Uterus (tissue), 4 donors: ENCODE data around the gene SPATA20. TPM values are rescaled to one million over a fixed set of nuclear protein-coding genes. Genes with fewer than 3 reads are reported as not detected.

Source experiments
- DNase-seq, 2 donors: peaks; one replicate each; pipeline ENCODE4 v3.0.0-alpha.2; 2019 to 2020
- H3K27ac ChIP-seq, 2 donors: fragments of 200-600 bp; sonication (generic); 1 replicate in 1 of 2; 2 replicates in 1 of 2; pipeline ENCODE4 v1.5.1; 2016 to 2018
- H3K27me3 ChIP-seq, 2 donors: fragments of 200-600 bp; sonication (generic); one replicate each; pipeline ENCODE4 v1.5.1; 2018 to 2019; ENCODE audit warnings: control low read depth in 1 of 2
- H3K36me3 ChIP-seq, 2 donors: fragments of 200-600 bp; sonication (generic); one replicate each; pipeline ENCODE4 v1.5.1; 2019; ENCODE audit warnings: control low read depth in 1 of 2
- H3K4me1 ChIP-seq, 2 donors: fragments of 200-600 bp; sonication (generic); one replicate each; pipeline ENCODE4 v1.5.1; 2018 to 2019; ENCODE audit warnings: control low read depth in 1 of 2
- H3K4me3 ChIP-seq, 2 donors: fragments of 200-600 bp; sonication (generic); 1 replicate in 1 of 2; 2 replicates in 1 of 2; pipeline ENCODE4 v1.5.1; 2018 to 2019; ENCODE audit warnings: mild to moderate bottlenecking in 1 of 2
- H3K9me3 ChIP-seq, 2 donors: fragments of 200-600 bp; sonication (generic); one replicate each; pipeline ENCODE4 v1.5.1; 2019; ENCODE audit warnings: control low read depth in 1 of 2
- POLR2A ChIP-seq, 2 donors: fragments of 450-650 bp; IDR thresholded peaks; one replicate each; pipeline ENCODE4 v1.6.1; 2016; ENCODE audit warnings: antibody characterized with exemption in 2 of 2, mild to moderate bottlenecking in 1 of 2, moderate library complexity in 1 of 2
- intact Hi-C: fragments of 100-400 bp; cut with DNase I; formaldehyde crosslinking; loops from one replicate; pipeline ENCODE4 v1.15.1; 2023; ENCODE audit warnings: low total_unique reads
- total RNA-seq, 4 donors: library from RNA; depleted of rRNA in 3 of 4; stranded (reverse); fragments of >200 nt in 3 of 4; gene quantifications; one replicate each; pipeline versions ENCODE4 v1.1.0 to v1.2.4, GENCODE V29; 2014 to 2023
- TF ChIP-seq, protein P1 (sequence below), 4 experiments: fragments of 200-600 bp in 2 of 4; fragments of 450-650 bp in 2 of 4; sonication (generic) in 2 of 4; IDR thresholded peaks; one replicate each; pipeline ENCODE4 v1.5.1; 2016 to 2019; ENCODE audit warnings: antibody characterized with exemption in 4 of 4, mild to moderate bottlenecking in 2 of 4, moderate library complexity in 1 of 4
- donor health status: DM: yes; HTN: yes; CAD: no.

Gene SPATA20
- total RNA-seq, 4 donors from 2014 or later, result 39.7 to 57.2 (median 46.2) TPM

DNA sequence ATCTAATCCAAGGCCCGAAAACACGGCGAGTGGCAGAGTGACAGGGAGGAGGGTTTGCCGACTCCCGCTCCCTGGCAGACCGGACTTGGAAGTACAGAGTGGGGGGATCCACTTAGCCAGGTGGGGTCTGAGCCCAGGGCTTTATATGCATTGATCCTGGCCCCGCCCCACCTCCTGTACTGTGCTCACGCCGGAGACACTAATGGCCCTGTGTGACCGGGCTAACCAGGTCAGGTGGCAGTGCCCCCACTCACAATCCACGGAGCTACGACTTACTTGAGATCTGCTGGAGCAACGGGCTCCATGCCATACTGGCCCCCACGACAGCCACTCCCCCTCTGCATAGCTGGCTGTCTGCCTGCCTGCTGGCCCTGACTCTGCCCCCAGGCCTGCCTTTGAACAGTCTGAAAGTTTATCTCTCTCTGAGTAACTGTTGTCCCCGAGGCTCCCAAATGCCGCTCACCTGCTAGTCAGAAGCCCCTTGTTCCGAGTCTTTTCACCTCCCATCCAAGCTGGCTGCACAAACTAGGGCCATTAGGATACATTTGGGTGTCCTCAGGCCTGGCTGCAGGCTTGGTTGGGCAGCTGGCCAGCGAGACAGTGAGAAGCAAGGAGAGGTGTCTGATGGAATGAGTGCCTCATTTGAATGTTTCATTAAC lies 41.5 kb downstream of the SPATA20 start:
- intact Hi-C loops, result no loop called here
- H3K4me1 ChIP-seq, result peaks cover 0 to 12% of the 10 kb centered on the region in 2 donors
- no peak for DNase-seq
- no peak overlapping the region for H3K27ac ChIP-seq
- TF ChIP-seq, protein P1, sequence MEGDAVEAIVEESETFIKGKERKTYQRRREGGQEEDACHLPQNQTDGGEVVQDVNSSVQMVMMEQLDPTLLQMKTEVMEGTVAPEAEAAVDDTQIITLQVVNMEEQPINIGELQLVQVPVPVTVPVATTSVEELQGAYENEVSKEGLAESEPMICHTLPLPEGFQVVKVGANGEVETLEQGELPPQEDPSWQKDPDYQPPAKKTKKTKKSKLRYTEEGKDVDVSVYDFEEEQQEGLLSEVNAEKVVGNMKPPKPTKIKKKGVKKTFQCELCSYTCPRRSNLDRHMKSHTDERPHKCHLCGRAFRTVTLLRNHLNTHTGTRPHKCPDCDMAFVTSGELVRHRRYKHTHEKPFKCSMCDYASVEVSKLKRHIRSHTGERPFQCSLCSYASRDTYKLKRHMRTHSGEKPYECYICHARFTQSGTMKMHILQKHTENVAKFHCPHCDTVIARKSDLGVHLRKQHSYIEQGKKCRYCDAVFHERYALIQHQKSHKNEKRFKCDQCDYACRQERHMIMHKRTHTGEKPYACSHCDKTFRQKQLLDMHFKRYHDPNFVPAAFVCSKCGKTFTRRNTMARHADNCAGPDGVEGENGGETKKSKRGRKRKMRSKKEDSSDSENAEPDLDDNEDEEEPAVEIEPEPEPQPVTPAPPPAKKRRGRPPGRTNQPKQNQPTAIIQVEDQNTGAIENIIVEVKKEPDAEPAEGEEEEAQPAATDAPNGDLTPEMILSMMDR (IDR thresholded peaks at IDR 0.05), result no peak
- no peak for TF ChIP-seq POLR2A (IDR thresholded peaks at IDR 0.05)
- no peaks in the 10 kb centered on the region for H3K36me3 ChIP-seq
- H3K9me3 ChIP-seq, result no peaks in the 10 kb centered on the region
- H3K4me3 ChIP-seq, result no peak overlapping the region
- no peaks in the 10 kb centered on the region for H3K27me3 ChIP-seq

DNA sequence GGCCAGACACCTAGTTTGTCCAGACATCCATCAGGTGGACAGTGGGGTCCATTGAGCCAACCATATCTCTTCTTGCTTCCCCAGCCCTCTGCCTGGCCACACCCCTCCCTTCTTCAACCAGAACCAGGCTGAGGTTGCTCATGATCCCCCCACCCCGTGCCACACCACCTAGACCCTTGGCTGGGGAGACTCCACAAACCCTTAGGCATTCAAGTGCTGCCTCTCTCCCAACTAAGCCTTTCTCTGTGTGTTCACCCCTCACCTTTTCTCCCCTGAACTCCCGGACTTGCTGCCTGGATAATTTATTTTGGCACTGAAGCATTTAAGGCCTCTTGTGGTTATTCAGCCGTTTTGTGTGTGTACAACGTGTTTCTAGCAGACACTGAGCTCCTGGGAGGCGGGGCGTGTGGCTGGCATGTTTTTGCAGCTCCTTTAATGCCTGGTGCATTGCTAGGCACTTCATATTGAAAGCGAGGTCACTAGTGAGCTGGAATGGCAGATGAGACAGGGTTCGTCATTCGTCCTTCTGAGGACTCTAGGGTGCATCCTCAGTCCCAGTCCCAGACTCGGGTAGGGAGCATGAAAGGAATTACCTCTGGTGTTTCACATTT lies 42.2 kb downstream of the SPATA20 start:
- Histone ChIP-seq H3K4me1 (peaks cover 0 to 12% of the 10 kb centered on the region in 2 donors), H3K27ac (no peak overlapping the region), H3K27me3 (no peaks in the 10 kb centered on the region), H3K9me3 (no peaks in the 10 kb centered on the region), H3K4me3 (no peak overlapping the region), H3K36me3 (no peaks in the 10 kb centered on the region)
- DNase-seq, result no peak
- intact Hi-C loops, result no loop called here
- TF ChIP-seq POLR2A (IDR thresholded peaks at IDR 0.05), result no peak
- TF ChIP-seq, protein P1 (IDR thresholded peaks at IDR 0.05), result no peak

DNA sequence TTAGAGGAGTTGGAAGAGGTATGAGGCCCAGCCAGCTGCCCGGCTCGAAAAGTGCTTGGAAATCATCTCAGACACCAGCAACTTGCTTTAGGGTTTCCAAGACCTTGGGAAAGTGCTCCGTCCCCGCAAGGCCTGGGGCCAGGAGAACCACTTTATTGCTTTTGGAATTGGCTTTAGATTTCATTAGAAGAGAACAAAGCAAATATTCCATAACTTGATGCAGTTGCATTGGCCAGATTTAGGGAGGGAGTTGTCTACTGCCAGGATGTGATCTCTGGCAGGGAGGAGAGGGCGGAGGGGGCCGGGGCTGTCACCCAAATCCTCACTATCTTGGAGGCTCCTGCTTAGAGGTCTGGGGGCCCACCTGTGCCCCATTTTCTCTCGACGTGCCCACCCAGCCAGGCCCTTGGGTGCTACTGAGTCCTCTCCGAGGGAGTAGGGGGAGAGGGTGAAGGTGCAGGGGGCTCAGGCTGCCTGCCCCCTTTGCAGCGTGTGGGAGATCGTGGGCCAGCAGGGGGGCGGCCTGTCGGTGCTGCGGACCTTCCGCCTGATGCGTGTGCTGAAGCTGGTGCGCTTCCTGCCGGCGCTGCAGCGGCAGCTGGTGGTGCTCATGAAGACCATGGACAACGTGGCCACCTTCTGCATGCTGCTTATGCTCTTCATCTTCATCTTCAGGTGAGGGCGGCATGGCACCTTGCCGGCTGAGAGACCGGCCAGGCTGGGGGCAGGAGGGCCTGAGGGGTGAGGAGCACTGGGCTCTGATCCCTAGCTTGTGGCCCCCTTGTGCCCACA lies 44.2 kb downstream of the SPATA20 start:
- Histone ChIP-seq H3K4me3 (no peak overlapping the region), H3K27ac (no peak overlapping the region), H3K27me3 (no peaks in the 10 kb centered on the region), H3K9me3 (no peaks in the 10 kb centered on the region), H3K4me1 (peaks cover 0 to 12% of the 10 kb centered on the region in 2 donors), H3K36me3 (no peaks in the 10 kb centered on the region)
- intact Hi-C loops, result no loop called here
- DNase-seq, result no peak
- TF ChIP-seq POLR2A (IDR thresholded peaks at IDR 0.05), result no peak
- TF ChIP-seq, protein P1 (IDR thresholded peaks at IDR 0.05), result no peak

DNA sequence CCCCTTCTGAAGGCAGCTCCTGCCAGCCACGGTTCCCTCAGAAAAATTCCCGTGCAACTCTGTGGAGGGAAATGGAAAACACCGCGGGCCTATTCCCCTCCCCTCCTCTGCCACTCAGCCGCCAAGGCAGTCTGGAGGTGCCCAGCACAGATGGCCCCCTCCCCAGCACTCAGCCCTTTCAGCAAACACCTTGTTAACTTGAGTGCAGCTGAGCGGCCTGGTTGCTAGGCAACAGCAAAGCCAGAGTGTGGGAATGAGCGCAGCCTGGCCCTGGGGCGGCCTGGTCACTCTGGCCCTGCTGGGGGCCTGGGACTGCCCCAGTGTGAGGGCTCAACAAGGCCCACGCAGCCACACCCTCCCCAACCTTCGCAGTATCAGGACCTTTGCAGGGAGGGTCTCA lies 46.3 kb downstream of the SPATA20 start:
- H3K27ac ChIP-seq, result no peak overlapping the region
- no peak for DNase-seq

DNA sequence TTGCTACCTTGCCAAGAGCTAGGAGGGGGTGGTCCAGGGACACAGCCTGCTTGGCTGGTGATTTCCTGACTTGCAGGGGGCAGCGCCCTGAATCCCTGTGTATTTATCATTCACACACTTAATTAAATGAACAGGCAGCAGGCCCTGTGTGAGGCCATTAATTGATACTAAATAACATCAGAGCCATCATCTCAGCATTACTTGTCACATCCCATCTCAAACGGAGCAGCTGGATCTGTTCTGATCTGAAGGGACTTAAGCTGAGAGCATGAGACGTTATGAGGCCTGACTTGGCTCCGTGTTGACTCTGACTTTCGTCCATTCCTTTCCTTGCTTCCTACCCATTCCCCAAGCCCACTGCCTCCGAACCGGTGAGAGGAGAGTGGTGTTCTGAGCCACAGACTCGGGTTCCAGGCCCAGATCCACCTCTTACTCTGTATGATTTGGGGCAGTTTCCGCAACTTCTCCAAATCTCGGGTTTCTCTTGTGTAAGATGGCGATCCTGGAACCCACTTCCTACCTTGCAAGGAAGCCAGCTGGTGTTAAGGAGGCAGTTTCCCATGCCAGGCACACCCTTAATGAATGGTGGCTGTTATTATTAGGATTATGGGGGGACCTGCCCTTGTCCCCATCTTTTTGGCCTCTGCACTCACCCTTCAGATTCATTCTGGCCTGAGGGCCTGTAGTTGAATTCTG lies 47.3 kb downstream of the SPATA20 start:
- no peak for TF ChIP-seq POLR2A (IDR thresholded peaks at IDR 0.05)
- TF ChIP-seq, protein P1 (IDR thresholded peaks at IDR 0.05), result no peak
- no peaks in the 10 kb centered on the region for H3K9me3 ChIP-seq
- H3K4me1 ChIP-seq, result peaks cover 0 to 3% of the 10 kb centered on the region in 2 donors
- no peak overlapping the region for H3K27ac ChIP-seq
- H3K36me3 ChIP-seq, result no peaks in the 10 kb centered on the region
- H3K4me3 ChIP-seq, result no peak overlapping the region
- no peaks in the 10 kb centered on the region for H3K27me3 ChIP-seq
- intact Hi-C loops, result no loop called here
- no peak for DNase-seq

More for the DNA sequence above, 46.3 kb downstream of the SPATA20 start:
- H3K4me1 ChIP-seq, result peaks cover 0 to 12% of the 10 kb centered on the region in 2 donors
- no peaks in the 10 kb centered on the region for H3K9me3 ChIP-seq
- intact Hi-C loops, result no loop called here
- no peaks in the 10 kb centered on the region for H3K27me3 ChIP-seq
- no peaks in the 10 kb centered on the region for H3K36me3 ChIP-seq
- TF ChIP-seq POLR2A (IDR thresholded peaks at IDR 0.05), result no peak
- H3K4me3 ChIP-seq, result no peak overlapping the region
